ENCODE results near the gene ADCY5.

GRCh38 chr3:123380261-123380660 is 68.6 kb downstream of the ADCY5 start:
- TF ChIP-seq, protein P1, sequence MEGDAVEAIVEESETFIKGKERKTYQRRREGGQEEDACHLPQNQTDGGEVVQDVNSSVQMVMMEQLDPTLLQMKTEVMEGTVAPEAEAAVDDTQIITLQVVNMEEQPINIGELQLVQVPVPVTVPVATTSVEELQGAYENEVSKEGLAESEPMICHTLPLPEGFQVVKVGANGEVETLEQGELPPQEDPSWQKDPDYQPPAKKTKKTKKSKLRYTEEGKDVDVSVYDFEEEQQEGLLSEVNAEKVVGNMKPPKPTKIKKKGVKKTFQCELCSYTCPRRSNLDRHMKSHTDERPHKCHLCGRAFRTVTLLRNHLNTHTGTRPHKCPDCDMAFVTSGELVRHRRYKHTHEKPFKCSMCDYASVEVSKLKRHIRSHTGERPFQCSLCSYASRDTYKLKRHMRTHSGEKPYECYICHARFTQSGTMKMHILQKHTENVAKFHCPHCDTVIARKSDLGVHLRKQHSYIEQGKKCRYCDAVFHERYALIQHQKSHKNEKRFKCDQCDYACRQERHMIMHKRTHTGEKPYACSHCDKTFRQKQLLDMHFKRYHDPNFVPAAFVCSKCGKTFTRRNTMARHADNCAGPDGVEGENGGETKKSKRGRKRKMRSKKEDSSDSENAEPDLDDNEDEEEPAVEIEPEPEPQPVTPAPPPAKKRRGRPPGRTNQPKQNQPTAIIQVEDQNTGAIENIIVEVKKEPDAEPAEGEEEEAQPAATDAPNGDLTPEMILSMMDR (IDR thresholded peaks at IDR 0.05; ENCODE audit: low read length): no peak
- no peak for TF ChIP-seq EZH2 (IDR thresholded peaks at IDR 0.05; ENCODE audit: borderline replicate concordance, low read length)

Data from OCI-LY1 (cell line).